SK-N-MC (cell line): ENCODE measurements around the gene ASPSCR1.

Source experiments
- EZH2 ChIP-seq: fragments of 200-600 bp; sonication (generic); IDR thresholded peaks from one replicate; pipeline ENCODE4 v1.6.1; 2017; ENCODE audit warnings: antibody characterized with exemption
- FOXP2 ChIP-seq: optimal IDR thresholded peaks from 2 replicates; pipeline ENCODE3; 2011; ENCODE audit warnings: mild to moderate bottlenecking, moderate library complexity; ENCODE audit not compliant: insufficient read depth; ENCODE audit errors: extremely low read length, control extremely low read depth
- POLR2AphosphoS5 ChIP-seq: IDR thresholded peaks from 2 replicates; pipeline ENCODE4 v1.6.1; 2012; ENCODE audit warnings: mild to moderate bottlenecking, low read depth, low read length, borderline replicate concordance

DNA sequence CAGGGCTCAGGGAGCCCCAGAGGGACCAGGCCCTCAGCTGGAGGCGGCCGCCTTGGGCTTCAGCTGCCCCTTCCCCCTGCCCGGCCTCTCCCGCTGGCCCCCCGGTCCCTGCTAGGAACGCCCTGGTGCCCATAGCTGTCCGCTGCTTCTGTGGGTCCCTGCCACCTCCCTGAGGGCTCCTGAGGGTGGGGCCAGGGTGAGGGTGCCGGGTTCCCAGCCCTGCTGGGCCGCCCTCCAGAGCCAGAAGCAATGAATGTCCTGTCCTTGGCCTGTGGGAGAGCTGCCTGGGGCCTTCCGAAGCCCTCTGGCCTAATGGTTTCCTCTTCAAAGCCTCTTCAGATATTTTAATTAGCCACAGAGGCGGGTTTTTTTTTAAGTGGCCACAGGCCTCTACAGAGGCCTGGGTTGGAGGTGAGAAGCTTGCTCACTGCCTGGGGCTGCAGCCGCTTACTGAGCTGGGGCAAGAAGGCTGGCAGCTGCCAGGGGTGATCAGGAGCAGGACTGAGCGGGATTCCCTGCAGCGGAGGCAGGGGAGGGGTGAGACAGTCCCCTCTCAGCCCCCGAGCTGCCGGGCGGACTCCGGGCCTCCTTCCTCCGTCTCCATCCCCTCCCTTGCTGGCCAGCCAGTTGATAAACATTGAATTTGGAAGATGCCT is 35.3 kb downstream of the ASPSCR1 start:
- TF ChIP-seq EZH2 = no peak
- no peak for TF ChIP-seq POLR2AphosphoS5
- TF ChIP-seq FOXP2 = no peak
